ENCODE measurements around the gene KATNAL1.
A peak's percentile ranks its signal among the peaks of the same experiment; 100 is the strongest.

Gene KATNAL1

DNA sequence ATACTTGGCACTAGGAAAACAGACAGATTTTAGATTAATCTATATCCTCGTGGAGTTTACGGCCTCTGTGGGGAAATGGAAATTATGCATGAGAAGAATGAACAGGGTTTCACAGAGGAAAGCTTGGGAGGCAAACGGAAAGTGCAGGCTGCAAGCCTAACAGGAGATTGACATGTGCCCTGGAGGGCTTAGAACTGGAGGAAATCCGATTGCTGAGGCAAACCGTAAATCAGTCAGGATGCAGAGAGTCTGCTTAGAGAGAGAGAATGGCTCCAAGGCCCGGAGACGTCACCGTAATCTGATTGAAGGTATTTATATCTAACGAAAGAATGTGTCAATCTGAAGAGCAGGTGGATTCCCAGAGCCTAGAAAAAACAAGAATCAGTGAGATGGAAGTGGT lies 143.2 kb downstream of the KATNAL1 start:
- DNase-seq (ENCODE audit: low spot score) = no peak

DNA sequence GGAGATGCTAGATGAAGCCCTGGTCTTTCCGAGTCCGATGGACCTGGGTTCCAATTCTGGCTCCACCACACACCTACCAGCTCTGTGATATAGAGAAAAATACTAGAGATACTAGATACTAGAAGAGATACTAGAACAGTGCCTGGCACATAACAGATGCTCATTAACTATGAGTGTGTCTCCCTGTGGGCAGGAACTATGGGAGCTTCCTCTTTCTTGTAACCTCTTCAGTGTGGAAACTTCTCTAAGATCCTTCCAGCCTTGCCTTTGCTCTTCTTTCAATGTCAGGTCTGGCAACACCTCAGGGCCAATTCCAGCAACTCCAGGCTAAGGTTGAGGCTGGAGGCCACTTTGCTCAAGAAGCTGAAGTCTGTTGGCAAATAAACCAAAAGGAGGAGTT lies 143.9 kb downstream of the KATNAL1 start:
- DNase-seq (ENCODE audit: low spot score) = no peak

DNA sequence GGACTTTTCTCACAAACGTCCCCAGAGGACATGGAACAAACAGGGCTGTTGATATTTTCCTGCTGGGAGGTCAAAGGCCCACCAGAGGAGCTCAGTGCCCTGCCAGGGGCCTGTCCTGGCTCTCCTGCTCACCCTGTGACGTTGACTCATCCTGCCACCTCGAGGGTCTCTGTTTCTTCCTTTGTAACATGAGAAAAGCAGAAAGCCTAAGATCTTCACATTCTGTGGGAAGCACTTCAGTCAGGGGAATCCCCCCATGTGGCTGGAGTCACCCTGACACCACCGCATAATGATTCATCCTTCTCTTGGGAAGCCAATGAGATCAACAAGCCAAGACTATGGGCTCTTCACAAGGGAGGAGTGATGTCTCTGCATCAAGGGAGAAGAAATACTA lies 147.9 kb downstream of the KATNAL1 start:
- no peak for DNase-seq (ENCODE audit: low spot score)

DNA sequence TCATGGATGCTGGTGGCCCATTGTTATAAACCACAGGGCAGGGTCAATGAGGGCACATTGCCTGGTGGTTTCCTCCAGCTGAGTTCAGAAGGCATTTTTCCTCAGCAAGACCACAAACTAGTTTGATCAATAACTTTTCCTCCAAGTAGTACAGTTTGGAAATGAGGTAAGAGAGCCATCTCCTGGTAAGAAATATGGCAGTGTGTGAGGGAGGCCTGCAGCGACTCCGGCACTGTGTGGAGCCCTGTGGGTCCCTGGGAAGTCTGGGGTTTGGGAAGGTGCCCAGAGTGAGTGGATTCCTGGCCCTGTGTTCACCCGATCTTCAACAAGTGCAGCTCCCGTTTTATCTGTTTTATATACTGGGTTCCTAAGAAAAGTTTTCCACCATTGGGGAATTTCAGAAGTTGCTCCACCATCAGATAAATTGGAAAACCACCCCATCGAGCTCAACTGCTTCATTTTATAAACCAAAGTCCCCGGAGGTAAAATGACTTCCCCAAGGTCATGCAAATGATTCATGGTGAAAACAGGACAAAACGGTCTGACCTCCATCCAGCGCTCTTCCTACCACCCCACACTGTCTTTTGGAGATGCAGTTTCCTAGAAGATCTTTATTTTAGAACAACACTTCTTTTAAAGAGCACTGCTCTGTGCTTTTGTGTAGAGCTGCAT lies 148.4 kb downstream of the KATNAL1 start:
- DNase-seq (ENCODE audit: low spot score) = no peak

DNA sequence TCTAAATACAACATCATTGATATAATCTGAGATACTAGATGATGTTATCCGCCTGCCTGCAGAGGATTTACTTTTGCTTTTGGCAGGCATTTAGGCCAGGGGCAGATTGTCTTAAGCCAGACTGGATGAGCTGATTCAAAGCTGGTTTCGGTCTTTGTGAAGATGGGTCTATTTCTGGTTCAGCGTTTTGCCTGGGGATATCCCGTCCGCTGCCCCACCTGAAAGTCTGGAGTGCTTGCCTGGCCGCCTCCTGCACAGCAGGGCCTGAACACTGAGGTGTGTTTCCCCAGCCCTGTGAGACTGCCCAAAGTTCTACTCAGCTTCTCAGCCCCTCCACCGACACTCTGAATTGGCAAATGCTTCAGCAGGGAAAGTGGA lies 149.7 kb downstream of the KATNAL1 start:
- no peak for DNase-seq (ENCODE audit: low spot score)

DNA sequence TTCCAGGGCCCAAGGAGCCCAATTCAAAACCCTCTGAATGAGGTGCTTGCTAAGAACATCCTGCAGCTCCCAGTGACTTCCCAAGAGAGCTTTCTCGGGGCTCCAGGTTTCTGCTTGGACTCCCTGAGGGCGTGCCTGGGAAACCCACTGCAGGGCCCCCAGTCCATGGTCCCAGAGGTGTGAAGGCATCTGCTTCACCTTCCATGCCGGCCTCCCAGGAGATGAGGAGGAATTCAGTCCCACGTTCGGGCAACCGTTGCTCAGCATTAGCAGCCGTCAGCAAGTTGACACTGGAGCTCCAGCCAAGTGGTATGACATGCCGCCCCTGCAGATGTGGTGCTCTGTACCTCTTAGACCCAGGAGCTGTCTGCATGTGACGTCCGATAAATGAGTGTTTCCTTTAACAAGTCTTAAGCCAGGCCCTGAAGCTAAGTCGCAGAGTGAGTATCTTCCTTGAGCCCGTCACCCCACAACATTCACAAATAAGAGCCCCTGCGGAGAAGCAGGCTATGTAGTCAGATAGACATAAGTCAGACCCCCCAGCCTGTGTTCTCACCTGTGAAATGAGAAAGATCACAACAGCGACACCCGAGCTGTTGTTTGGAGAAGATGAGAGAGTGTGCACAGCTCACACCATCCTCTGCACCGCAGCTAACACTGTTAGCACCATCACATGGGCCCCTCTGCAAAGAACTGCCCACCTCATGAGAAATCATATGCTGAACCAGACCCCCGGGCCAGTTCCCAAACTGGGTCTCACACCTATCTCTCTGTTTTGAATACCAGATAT lies 150.3 kb downstream of the KATNAL1 start:
- no peak for DNase-seq (ENCODE audit: low spot score)

DNA sequence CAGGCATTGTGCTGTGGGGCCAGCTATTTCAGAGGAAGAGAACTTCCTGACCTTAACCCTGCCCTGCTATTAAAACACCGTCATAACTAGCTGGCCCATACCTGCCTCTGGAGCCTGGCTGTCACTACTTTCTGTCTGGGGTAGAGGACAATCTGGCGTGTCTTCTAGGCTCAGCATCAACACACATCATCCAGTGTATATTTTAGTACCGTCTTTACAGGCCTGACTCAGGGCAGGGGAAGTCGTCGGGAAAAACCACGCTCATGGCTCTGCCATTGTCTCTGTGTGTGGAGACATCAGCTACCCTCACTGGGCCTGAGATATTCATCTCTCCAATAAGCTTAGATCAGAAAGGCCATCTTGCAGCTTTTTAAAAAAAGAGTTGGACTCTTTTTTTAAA lies 151.1 kb downstream of the KATNAL1 start:
- no peak for DNase-seq (ENCODE audit: low spot score)

DNA sequence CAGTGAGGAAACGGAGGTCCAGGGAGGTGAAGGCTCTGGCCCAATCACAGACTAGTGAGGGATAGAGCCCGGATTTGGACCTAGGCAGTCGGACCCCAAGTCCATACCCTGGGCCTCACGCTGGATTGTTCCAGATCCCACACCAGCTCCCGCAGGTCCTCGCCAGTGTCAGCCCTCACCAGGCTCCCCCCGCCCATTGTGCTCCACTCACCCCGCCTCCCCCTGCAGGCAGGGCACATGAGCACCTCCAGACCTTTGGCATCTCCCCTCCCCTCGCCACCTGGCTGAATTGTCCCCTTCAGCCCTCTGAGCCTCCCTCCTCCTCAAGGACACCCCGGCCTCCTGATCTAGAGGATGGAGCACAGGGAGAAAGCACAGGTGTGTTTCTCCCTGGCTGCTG lies 152.4 kb downstream of the KATNAL1 start:
- no peak for DNase-seq (ENCODE audit: low spot score)

DNA sequence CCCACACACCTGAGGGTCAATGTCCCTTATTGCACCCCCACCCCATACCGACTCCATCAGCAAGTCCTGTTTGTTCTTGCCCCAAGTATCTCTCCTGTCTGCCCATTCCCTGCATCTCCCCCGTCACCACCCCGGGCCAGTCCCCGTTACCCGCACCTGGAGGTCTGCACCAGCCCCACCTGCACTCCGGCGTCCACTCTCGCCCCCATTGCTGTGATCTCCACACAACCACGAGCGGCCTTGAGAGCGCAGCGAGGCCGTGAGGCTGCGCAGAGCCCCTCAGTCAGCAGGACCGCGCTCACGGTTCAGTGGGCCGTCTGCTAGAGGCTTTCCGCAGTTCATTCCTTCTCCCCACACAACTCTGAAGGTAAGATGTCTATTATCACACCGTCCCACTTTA lies 152.8 kb downstream of the KATNAL1 start:
- DNase-seq (ENCODE audit: low spot score) = no peak

DNA sequence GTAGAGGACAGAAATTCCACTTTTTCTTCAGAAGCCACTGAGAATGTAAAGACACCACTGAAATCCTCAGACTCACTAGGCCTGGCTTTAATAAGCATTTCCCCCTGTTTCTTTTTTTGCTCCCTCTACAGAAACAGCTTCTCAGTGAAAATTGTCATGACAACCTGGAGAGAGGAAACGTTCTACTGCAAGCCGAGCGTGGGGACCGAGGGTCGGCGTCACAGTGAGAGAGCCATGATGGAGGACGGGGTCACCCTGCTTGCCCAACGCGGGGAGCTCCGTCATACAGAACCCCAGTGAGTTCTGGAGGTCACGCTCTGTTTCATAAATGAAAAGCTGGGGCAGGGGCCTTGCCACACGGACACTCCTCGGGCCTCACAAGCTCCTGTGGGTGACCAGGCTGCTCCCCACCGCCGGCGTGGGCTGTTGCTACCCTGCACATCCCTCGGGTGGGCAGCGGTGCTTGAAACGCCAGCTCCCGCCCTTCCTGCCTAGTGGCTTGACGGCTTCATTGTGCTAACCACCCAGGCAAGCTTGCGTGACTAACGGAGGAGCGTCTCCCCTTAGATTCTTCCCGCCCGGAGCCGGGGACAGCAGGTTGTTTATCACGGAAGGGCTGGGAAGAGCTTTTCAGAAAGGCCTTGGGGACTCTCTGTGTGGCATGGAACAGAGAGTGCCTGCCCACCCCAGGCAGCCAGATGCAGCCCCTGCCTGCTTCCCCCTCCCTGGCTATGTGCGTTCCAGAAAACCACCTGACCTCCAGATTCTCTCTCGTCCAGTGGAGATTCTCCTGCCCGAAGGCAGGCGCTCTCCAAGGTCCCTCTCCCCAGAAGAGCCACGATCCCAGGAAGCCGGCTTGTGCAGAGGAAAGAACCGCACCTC lies 153.6 kb downstream of the KATNAL1 start:
- peak; percentile 79 for DNase-seq (ENCODE audit: low spot score)
